HL-60 (cell line): ENCODE results near the gene TSPAN1.

Source experiments
- DNase-seq, 2 experiments: peaks; one replicate each; pipeline ENCODE4 v3.0.0-alpha.2; 2010 to 2020; ENCODE audit warnings: low read depth in 1 of 2, low spot score in 1 of 2
- H3K27ac ChIP-seq: fragments of 250-450 bp; sonication (Bioruptor Pico); replicated peaks from 2 replicates; pipeline ENCODE4 v1.5.1; 2020; ENCODE audit warnings: mild to moderate bottlenecking, moderate library complexity
- H3K27me3 ChIP-seq: fragments of 250-450 bp; sonication (Bioruptor Pico); 2 replicates; pipeline ENCODE4 v1.5.1; 2021; ENCODE audit warnings: mild to moderate bottlenecking, moderate library complexity; ENCODE audit not compliant: insufficient read depth, poor library complexity, severe bottlenecking
- H3K4me3 ChIP-seq: replicated peaks from 2 replicates; pipeline ENCODE4 v1.5.1; 2011; ENCODE audit warnings: mild to moderate bottlenecking, control low read depth, low read length; ENCODE audit not compliant: insufficient read depth
- GABPA ChIP-seq: IDR thresholded peaks from 2 replicates; pipeline ENCODE4 v1.6.1; 2012; ENCODE audit warnings: low read depth
- POLR2AphosphoS5 ChIP-seq: IDR thresholded peaks from 2 replicates; pipeline ENCODE4 v1.6.1; 2012; ENCODE audit warnings: low read depth
- SPI1 ChIP-seq: IDR thresholded peaks from 2 replicates; pipeline ENCODE4 v1.6.1; 2012; ENCODE audit warnings: low read depth, mild to moderate bottlenecking, borderline replicate concordance
- TF ChIP-seq, protein P1 (sequence below): IDR thresholded peaks from one replicate; pipeline ENCODE4 v1.5.1; 2011; ENCODE audit warnings: low read length, control low read depth, inconsistent platforms; ENCODE audit not compliant: insufficient read depth
- TF ChIP-seq, protein P2 (sequence below): IDR thresholded peaks from 2 replicates; pipeline ENCODE4 v1.6.1; 2012; ENCODE audit warnings: low read depth; ENCODE audit not compliant: insufficient replicate concordance

TSPAN1 gene

DNA sequence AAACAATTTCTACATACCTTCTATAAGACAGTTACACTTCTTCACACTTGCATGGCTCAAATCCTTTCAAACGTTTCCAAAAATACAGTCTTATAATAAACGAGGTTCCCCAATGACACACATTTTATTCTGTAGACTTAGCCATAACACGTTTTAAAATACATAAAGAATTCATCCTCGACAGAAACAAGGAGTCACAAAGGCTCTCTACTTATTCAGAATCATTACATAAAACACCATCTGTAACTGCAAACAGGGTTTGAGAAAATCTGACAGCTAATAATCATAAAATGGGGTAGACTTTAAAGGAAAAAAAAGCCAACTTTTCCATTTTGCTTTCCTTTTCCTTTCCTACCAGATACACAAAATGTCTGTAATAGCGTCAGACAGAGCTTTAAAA is 44.3 kb upstream of the TSPAN1 start:
- no peak for DNase-seq
- Histone ChIP-seq H3K27ac (no peak overlapping the region), H3K27me3 (no peaks in the 10 kb centered on the region), H3K4me3 (no peak overlapping the region)
- no peak for TF ChIP-seq SPI1
- no peak for TF ChIP-seq GABPA
- TF ChIP-seq, protein P1, sequence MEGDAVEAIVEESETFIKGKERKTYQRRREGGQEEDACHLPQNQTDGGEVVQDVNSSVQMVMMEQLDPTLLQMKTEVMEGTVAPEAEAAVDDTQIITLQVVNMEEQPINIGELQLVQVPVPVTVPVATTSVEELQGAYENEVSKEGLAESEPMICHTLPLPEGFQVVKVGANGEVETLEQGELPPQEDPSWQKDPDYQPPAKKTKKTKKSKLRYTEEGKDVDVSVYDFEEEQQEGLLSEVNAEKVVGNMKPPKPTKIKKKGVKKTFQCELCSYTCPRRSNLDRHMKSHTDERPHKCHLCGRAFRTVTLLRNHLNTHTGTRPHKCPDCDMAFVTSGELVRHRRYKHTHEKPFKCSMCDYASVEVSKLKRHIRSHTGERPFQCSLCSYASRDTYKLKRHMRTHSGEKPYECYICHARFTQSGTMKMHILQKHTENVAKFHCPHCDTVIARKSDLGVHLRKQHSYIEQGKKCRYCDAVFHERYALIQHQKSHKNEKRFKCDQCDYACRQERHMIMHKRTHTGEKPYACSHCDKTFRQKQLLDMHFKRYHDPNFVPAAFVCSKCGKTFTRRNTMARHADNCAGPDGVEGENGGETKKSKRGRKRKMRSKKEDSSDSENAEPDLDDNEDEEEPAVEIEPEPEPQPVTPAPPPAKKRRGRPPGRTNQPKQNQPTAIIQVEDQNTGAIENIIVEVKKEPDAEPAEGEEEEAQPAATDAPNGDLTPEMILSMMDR, result no peak
- no peak for TF ChIP-seq POLR2AphosphoS5
- TF ChIP-seq, protein P2, sequence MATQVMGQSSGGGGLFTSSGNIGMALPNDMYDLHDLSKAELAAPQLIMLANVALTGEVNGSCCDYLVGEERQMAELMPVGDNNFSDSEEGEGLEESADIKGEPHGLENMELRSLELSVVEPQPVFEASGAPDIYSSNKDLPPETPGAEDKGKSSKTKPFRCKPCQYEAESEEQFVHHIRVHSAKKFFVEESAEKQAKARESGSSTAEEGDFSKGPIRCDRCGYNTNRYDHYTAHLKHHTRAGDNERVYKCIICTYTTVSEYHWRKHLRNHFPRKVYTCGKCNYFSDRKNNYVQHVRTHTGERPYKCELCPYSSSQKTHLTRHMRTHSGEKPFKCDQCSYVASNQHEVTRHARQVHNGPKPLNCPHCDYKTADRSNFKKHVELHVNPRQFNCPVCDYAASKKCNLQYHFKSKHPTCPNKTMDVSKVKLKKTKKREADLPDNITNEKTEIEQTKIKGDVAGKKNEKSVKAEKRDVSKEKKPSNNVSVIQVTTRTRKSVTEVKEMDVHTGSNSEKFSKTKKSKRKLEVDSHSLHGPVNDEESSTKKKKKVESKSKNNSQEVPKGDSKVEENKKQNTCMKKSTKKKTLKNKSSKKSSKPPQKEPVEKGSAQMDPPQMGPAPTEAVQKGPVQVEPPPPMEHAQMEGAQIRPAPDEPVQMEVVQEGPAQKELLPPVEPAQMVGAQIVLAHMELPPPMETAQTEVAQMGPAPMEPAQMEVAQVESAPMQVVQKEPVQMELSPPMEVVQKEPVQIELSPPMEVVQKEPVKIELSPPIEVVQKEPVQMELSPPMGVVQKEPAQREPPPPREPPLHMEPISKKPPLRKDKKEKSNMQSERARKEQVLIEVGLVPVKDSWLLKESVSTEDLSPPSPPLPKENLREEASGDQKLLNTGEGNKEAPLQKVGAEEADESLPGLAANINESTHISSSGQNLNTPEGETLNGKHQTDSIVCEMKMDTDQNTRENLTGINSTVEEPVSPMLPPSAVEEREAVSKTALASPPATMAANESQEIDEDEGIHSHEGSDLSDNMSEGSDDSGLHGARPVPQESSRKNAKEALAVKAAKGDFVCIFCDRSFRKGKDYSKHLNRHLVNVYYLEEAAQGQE, result no peak

DNA sequence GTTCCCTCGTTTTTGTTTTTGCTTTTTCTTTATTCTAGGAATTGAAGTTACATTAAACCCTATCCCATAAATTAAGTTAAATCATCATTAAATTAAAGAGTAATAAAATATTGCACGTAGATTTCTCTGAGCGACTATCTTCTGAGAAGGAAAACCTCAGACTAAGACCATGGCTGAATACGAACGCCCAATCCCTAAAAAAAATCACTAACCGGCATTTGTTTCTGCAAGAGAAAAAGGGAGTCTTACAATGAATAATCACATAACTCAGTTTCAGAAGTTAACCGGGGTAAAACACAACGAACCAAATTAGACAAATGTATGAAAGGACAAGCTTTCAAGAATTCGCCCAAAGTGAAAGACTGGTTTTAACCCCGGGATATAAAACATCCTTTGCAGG is 43.8 kb upstream of the TSPAN1 start:
- no peak for DNase-seq
- TF ChIP-seq SPI1 (no peak), GABPA (no peak), POLR2AphosphoS5 (no peak)
- TF ChIP-seq, protein P2, result no peak
- TF ChIP-seq, protein P1, result no peak
- peak overlapping the region; percentile 6 for H3K4me3 ChIP-seq
- no peak overlapping the region for H3K27ac ChIP-seq
- no peaks in the 10 kb centered on the region for H3K27me3 ChIP-seq

DNA sequence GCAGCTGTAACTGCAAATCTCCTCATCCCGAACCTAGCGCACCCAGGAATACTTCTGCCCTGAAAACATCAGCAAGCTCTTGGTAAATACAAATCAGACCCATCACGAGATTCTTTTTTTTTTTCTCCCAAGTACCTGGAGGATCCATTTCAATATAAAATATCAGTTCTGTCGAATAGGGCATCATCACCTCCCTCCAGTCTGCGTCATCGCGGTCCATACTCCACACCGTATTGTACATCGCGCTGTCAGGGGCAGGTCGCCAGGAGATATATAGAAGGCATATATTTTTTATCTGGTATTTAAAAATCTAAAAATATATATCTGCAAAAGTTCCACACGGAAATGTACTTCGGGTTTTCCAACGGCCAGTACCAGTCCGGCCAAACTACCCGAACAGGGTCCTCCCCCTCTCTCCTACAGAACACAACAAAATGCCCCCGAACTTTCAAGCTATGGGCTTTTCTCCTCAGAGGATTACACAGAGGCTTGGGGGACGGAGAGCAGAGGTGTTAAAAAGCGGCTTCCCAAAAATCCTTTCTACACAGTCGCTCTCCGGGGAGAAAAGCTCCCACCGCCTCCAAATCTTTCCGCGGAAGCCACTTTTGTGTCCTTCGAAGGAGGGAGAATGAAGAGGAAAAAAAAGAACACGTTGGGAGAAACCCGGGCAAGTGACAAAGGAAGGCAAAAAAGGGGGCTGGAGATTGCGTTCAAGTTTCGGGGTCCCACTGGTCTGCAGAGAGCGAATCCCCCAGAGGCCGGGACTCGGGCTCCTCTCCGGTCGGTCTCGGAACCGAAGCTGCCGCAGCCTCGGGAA is 43.0 kb upstream of the TSPAN1 start:
- TF ChIP-seq, protein P1, result no peak
- TF ChIP-seq POLR2AphosphoS5 (no peak), GABPA (no peak), SPI1 (no peak)
- TF ChIP-seq, protein P2, result no peak
- DNase-seq, result no peak
- H3K4me3 ChIP-seq, result peak overlapping the region; percentile 78
- H3K27ac ChIP-seq, result peak overlapping the region; percentile 96
- no peaks in the 10 kb centered on the region for H3K27me3 ChIP-seq
